NCI-H2171 (cell line): ENCODE data around the gene LACRT.
"Not testable (repeated sequence)": the region's sequence is repeated elsewhere in the genome, so short reads cannot be mapped to it uniquely, and the experiment has no call there.

Experiments
- DNase-seq: peaks from one replicate; lab custom pipeline; 2025; lab: John Stamatoyannopoulos, UW

Gene LACRT

GRCh38 chr12:54634795-54635194 lies at the start of gene LACRT:
Gene LACRT (minus strand): TSS chr12:54634895. CDS start chr12:54634841, 54 bp downstream.
- DNase-seq, result no peak

- no peak for DNase-seq
Observed at GRCh38 chr12:54683398-54683797, 48.7 kb upstream of the LACRT start.

- no peak for DNase-seq
Observed at GRCh38 chr12:54682674-54683073, 48.0 kb upstream of the LACRT start.

- no peak for DNase-seq
Observed at GRCh38 chr12:54680374-54680773, 45.7 kb upstream of the LACRT start.

- no peak for DNase-seq
Observed at GRCh38 chr12:54678131-54678530, 43.4 kb upstream of the LACRT start.

GRCh38 chr12:54667945-54668344 lies 33.2 kb upstream of the LACRT start:
- DNase-seq, result no peak

- no peak for DNase-seq
Observed at GRCh38 chr12:54666008-54666407, 31.3 kb upstream of the LACRT start.

GRCh38 chr12:54665022-54665635 lies 30.4 kb upstream of the LACRT start:
- not testable (repeated sequence) for DNase-seq

- DNase-seq, result no peak
Observed at GRCh38 chr12:54663603-54664002, 28.9 kb upstream of the LACRT start.

GRCh38 chr12:54662026-54662425 lies 27.3 kb upstream of the LACRT start:
- no peak for DNase-seq

GRCh38 chr12:54661048-54661447 lies 26.4 kb upstream of the LACRT start:
- no peak for DNase-seq

GRCh38 chr12:54660320-54660962 lies 25.7 kb upstream of the LACRT start:
- DNase-seq, result no peak

GRCh38 chr12:54658306-54659264 lies 23.9 kb upstream of the LACRT start:
- DNase-seq, result no peak

GRCh38 chr12:54657105-54657607 lies 22.5 kb upstream of the LACRT start:
- no peak for DNase-seq

GRCh38 chr12:54654926-54655325 lies 20.2 kb upstream of the LACRT start:
- DNase-seq, result no peak

GRCh38 chr12:54653025-54653424 lies 18.3 kb upstream of the LACRT start:
- no peak for DNase-seq

- no peak for DNase-seq
Observed at GRCh38 chr12:54650889-54651288, 16.2 kb upstream of the LACRT start.

GRCh38 chr12:54650409-54650808 lies 15.7 kb upstream of the LACRT start:
- no peak for DNase-seq

- no peak for DNase-seq
Observed at GRCh38 chr12:54649825-54650224, 15.1 kb upstream of the LACRT start.

- DNase-seq, result no peak
Observed at GRCh38 chr12:54648265-54648664, 13.6 kb upstream of the LACRT start, which contains the start of gene DCD. Gene DCD (minus strand): TSS chr12:54648365. CDS start chr12:54648303, 62 bp downstream.

- no peak for DNase-seq
Observed at GRCh38 chr12:54641554-54641953, 6.9 kb upstream of the LACRT start.

- DNase-seq, result no peak
Observed at GRCh38 chr12:54641089-54641488, 6.4 kb upstream of the LACRT start.
